Panc1 (cell line): ENCODE measurements around the gene SLC29A2. TPM values are rescaled to one million over a fixed set of nuclear protein-coding genes. Genes with fewer than 3 reads are reported as not detected.

ENCODE experiments used
- ATAC-seq: fragments of 200-7000 bp; cut with Tn5 transposase; 2 replicates; pipeline ENCODE4 v1.9.1; 2020; ENCODE audit warnings: mild to moderate bottlenecking, moderate library complexity
- BruUV-seq: library from RNA; stranded (reverse); fragments of 400-500 nt; replicated peaks from 2 replicates; lab custom pipeline; 2021; lab: Mats Ljungman, UMichigan
- CTCF ChIA-PET: fragments of 300-600 bp; sonication (Branson Sonifier 250); formaldehyde crosslinking; loops from one replicate; lab custom pipeline; 2022; ENCODE audit warnings: antibody characterized with exemption; lab: Charles Lee
- POLR2A ChIA-PET: fragments of 300-600 bp; sonication (Branson Sonifier 250); formaldehyde crosslinking; loops from one replicate; lab custom pipeline; 2022; ENCODE audit warnings: antibody characterized with exemption; lab: Charles Lee
- DNase-seq: peaks from one replicate; pipeline ENCODE4 v3.0.0-alpha.2; 2010; ENCODE audit warnings: low read depth, low spot score
- H3K27ac ChIP-seq: 2 replicates; pipeline ENCODE4 v1.5.1; 2011; ENCODE audit warnings: mild to moderate bottlenecking, low read length, inconsistent platforms
- H3K27me3 ChIP-seq: fragments of 200-500 bp; sonication (Bioruptor generic); 2 replicates; pipeline ENCODE4 v1.6.0; 2014; ENCODE audit warnings: low read length, inconsistent platforms; ENCODE audit not compliant: control insufficient read depth, insufficient read depth
- H3K36me3 ChIP-seq: fragments of 200-500 bp; sonication (Bioruptor generic); 2 replicates; pipeline ENCODE4 v1.5.1; 2014; ENCODE audit warnings: inconsistent platforms, mild to moderate bottlenecking, low read length, moderate library complexity; ENCODE audit not compliant: control insufficient read depth, insufficient read depth
- H3K4me1 ChIP-seq: 2 replicates; pipeline ENCODE4 v1.5.1; 2011; ENCODE audit warnings: inconsistent platforms, mild to moderate bottlenecking, low read length, moderate library complexity; ENCODE audit not compliant: control insufficient read depth, insufficient read depth
- H3K4me3 ChIP-seq, 2 experiments: 2 replicates each; pipeline ENCODE4 v1.5.1; 2011 to 2012; ENCODE audit warnings: low read depth in 2 of 2, low read length in 2 of 2, mild to moderate bottlenecking in 2 of 2, inconsistent platforms in 1 of 2, moderate library complexity in 1 of 2
- H3K9me3 ChIP-seq: fragments of 200-500 bp; sonication (Bioruptor generic); 2 replicates; pipeline ENCODE4 v1.5.1; 2014; ENCODE audit warnings: low read depth, mild to moderate bottlenecking, inconsistent platforms, low read length, moderate library complexity; ENCODE audit not compliant: control insufficient read depth, insufficient read depth
- POLR2AphosphoS5 ChIP-seq: IDR thresholded peaks from 2 replicates; pipeline ENCODE4 v1.6.1; 2012; ENCODE audit warnings: mild to moderate bottlenecking, low read depth, low read length, moderate library complexity
- SIN3A ChIP-seq: IDR thresholded peaks from 2 replicates; pipeline ENCODE4 v1.6.1; 2012; ENCODE audit warnings: low read depth, mild to moderate bottlenecking, low read length, moderate library complexity, borderline replicate concordance; ENCODE audit not compliant: insufficient read depth
- TCF7L2 ChIP-seq: IDR thresholded peaks from 2 replicates; pipeline ENCODE4 v1.6.1; 2011; ENCODE audit warnings: mild to moderate bottlenecking, low read depth, low read length, inconsistent platforms
- in situ Hi-C: cut with HindIII; loops from 2 replicates; pipeline ENCODE4 v1.10.0; 2016; ENCODE audit warnings: low sequenced_read_pairs, low pct_unique_long_range_greater_than_20kb
- intact Hi-C: fragments of 100-400 bp; cut with micrococcal nuclease; formaldehyde crosslinking; loops from one replicate; pipeline ENCODE4 v1.10.0; 2022; ENCODE audit not compliant: unreplicated experiment
- total RNA-seq: library from RNA; stranded (reverse); gene quantifications from one replicate; pipeline ENCODE4 v1.2.1, GENCODE V29; 2021; ENCODE audit not compliant: unreplicated experiment
- TF ChIP-seq, protein P1 (sequence below): fragments of 450-650 bp; IDR thresholded peaks from 2 replicates; pipeline ENCODE4 v1.5.1; 2017; ENCODE audit warnings: mild to moderate bottlenecking
- TF ChIP-seq, protein P2 (sequence below), 2 experiments: IDR thresholded peaks; 2 replicates each; pipeline ENCODE4 v1.6.1; 2011 to 2012; ENCODE audit warnings: low read depth in 2 of 2, control low read depth in 1 of 2, low read length in 1 of 2, mild to moderate bottlenecking in 1 of 2, moderate library complexity in 1 of 2; ENCODE audit not compliant: insufficient read depth in 1 of 2

SLC29A2 gene
- total RNA-seq, 1 experiment from 2014 or later = 28.3 TPM

DNA sequence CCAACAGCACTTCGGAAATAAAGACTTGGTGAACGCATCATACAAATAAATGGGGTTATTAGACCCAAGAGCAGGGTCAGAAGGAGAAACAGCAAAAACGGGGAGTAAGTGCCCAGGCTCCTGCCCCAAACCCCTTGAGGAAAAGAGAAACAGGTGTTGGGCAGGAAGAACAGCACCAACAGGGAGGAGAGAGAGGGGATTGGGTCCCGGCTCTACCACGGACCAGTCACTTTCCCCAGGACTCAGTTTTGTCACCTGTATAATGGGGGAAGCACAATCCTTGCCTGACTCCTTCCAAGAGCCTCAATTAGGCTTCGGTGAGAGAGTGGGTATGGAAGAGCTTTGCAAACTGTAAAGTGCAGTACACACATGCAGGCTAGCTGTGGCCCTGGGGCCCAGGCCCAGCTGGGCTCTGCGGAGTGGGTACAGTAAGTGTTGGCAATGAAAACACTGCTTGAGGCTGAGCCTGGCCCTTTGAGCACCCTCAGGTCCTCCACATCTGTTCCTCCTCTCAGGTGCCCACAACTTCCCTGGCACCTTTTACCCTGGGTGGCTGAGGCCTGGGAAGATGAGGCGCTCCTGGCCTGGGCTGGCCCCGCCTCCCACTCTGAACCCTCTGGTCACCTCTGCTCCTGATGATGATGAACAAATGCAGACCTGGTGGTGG, 8.9 kb downstream of the SLC29A2 start:
- no peaks in the 10 kb centered on the region for H3K36me3 ChIP-seq
- in situ Hi-C loops (no loop called here), intact Hi-C loops (no loop called here)
- ChIA-PET POLR2A (interaction anchor here (0.7 kb wide), 1 partner anchor 104 kb away, joined by 3 read pairs; the partner anchor contains the start of gene PELI3), CTCF (interaction anchor here (0.6 to 1.7 kb wide), 5 partner anchors 20 to 311 kb away, joined by 3 to 6 read pairs (median 4); partner anchors contain the start of gene SF3B2)
- H3K4me1 ChIP-seq = peaks cover 8% of the 10 kb centered on the region
- BruUV-seq = no TSS peak
- H3K4me3 ChIP-seq = no peak overlapping the region
- no peak overlapping the region for H3K27ac ChIP-seq
- H3K9me3 ChIP-seq = no peaks in the 10 kb centered on the region
- DNase-seq (no peak), ATAC-seq (no peak)
- TF ChIP-seq SIN3A = no peak
- TF ChIP-seq POLR2AphosphoS5 = peak; percentile 41; the same call in 1 of the 2 replicates
- H3K27me3 ChIP-seq = no peaks in the 10 kb centered on the region

DNA sequence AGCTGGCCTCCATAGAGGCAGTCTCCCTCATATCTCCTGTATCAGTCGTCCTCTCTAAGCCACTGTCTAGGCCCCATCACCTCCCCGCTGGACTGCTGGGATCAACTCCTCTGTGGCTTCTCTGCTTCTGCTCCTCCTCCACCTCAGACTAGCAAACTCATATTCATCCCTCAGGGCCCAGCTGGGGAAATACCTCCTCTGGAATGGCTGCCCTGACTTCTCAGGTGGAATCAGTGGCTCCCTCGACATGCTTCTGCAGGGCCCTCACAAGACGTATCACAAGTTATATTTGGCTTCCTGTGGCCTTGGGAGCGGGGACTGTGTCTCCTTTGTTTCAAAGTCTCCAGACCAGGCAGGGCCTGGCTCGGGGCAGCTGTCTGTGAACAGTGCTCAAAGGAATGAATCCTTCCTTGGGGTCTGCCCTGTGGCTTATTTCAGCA, 10.0 kb downstream of the SLC29A2 start:
- Histone ChIP-seq H3K9me3 (no peaks in the 10 kb centered on the region), H3K27me3 (no peaks in the 10 kb centered on the region), H3K4me1 (peaks cover 8% of the 10 kb centered on the region), H3K4me3 (no peak overlapping the region), H3K36me3 (no peaks in the 10 kb centered on the region), H3K27ac (peak overlapping the region; percentile 24; the same call in 1 of the 2 replicates)
- intact Hi-C loops = no loop called here
- CTCF ChIA-PET = interaction anchor here (0.9 kb wide), 1 partner anchor 24 kb away, joined by 4 read pairs; no protein-coding TSS in a partner anchor
- ATAC-seq (peak; percentile 30), DNase-seq (no peak)
- no TSS peak for BruUV-seq
- in situ Hi-C loops = no loop called here
- TF ChIP-seq, protein P1, sequence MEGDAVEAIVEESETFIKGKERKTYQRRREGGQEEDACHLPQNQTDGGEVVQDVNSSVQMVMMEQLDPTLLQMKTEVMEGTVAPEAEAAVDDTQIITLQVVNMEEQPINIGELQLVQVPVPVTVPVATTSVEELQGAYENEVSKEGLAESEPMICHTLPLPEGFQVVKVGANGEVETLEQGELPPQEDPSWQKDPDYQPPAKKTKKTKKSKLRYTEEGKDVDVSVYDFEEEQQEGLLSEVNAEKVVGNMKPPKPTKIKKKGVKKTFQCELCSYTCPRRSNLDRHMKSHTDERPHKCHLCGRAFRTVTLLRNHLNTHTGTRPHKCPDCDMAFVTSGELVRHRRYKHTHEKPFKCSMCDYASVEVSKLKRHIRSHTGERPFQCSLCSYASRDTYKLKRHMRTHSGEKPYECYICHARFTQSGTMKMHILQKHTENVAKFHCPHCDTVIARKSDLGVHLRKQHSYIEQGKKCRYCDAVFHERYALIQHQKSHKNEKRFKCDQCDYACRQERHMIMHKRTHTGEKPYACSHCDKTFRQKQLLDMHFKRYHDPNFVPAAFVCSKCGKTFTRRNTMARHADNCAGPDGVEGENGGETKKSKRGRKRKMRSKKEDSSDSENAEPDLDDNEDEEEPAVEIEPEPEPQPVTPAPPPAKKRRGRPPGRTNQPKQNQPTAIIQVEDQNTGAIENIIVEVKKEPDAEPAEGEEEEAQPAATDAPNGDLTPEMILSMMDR = no peak
- peak; percentile 39; the same call in 1 of the 2 replicates for TF ChIP-seq POLR2AphosphoS5
- POLR2A ChIA-PET = no interaction called here

DNA sequence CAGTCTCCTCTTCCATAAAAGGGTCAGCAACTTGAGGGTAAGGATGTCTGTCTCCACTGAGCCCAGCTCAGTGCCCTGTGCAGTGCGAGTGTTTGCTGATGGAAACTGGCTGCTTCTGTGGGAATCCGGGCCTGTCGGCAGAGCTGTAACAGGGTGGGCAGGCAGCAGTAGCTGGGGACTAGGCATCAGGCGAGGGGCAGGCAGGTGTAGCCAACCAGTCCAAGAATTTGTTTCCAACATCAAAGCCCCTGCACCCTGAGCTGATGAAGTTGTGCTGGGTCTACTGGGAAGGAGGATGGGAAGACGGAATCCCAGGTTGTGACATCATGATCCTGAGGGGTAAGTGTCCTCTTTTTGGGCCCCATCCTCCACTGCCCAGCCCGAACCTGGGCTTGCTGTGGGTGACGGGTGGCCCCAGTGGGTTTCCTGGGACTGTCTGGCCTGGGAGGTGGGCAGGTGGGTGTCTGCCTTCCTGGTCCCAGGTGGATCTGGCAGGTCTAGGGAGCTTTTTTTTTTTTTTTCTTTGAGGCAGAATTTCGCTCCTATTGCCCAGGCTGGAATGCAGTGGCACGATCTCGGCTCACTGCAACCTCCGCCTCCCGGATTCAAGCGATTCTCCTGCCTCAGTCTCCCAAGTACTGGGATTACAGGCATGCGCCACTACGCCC, 11.0 kb downstream of the SLC29A2 start:
- Histone ChIP-seq H3K9me3 (no peaks in the 10 kb centered on the region), H3K4me3 (no peak overlapping the region), H3K27me3 (no peaks in the 10 kb centered on the region), H3K27ac (no peak overlapping the region), H3K4me1 (peaks cover 4% of the 10 kb centered on the region; the same call in 1 of the 2 replicates), H3K36me3 (no peaks in the 10 kb centered on the region)
- TF ChIP-seq, protein P2, sequence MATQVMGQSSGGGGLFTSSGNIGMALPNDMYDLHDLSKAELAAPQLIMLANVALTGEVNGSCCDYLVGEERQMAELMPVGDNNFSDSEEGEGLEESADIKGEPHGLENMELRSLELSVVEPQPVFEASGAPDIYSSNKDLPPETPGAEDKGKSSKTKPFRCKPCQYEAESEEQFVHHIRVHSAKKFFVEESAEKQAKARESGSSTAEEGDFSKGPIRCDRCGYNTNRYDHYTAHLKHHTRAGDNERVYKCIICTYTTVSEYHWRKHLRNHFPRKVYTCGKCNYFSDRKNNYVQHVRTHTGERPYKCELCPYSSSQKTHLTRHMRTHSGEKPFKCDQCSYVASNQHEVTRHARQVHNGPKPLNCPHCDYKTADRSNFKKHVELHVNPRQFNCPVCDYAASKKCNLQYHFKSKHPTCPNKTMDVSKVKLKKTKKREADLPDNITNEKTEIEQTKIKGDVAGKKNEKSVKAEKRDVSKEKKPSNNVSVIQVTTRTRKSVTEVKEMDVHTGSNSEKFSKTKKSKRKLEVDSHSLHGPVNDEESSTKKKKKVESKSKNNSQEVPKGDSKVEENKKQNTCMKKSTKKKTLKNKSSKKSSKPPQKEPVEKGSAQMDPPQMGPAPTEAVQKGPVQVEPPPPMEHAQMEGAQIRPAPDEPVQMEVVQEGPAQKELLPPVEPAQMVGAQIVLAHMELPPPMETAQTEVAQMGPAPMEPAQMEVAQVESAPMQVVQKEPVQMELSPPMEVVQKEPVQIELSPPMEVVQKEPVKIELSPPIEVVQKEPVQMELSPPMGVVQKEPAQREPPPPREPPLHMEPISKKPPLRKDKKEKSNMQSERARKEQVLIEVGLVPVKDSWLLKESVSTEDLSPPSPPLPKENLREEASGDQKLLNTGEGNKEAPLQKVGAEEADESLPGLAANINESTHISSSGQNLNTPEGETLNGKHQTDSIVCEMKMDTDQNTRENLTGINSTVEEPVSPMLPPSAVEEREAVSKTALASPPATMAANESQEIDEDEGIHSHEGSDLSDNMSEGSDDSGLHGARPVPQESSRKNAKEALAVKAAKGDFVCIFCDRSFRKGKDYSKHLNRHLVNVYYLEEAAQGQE (IDR thresholded peaks at IDR 0.05; ENCODE audit: insufficient read depth in 1 of 2, low read depth in 2 of 2, low read length in 1 of 2) = no peak
- TF ChIP-seq TCF7L2 = no peak
- TF ChIP-seq, protein P1 = no peak
- TF ChIP-seq POLR2AphosphoS5 = no peak
- TF ChIP-seq SIN3A = no peak
- POLR2A ChIA-PET = interaction anchor here (0.9 kb wide), 1 partner anchor 15 kb away, joined by 6 read pairs; no protein-coding TSS in a partner anchor
- intact Hi-C loops (no loop called here), in situ Hi-C loops (no loop called here)
- no TSS peak for BruUV-seq
- CTCF ChIA-PET = interaction anchor here (0.5 to 0.9 kb wide), 2 partner anchors 25 to 31 kb away, joined by 4 to 5 read pairs; no protein-coding TSS in a partner anchor
- ATAC-seq = no peak
- DNase-seq = no peak
